CD4-positive, CD25-positive, alpha-beta regulatory T cell (primary cell): Measurements from ENCODE around the gene LAYN. TPM values are rescaled to one million over a fixed set of nuclear protein-coding genes. Genes with fewer than 3 reads are reported as not detected.

Experiments used
- ATAC-seq, 2 donors: fragments of 150-1000 bp; cut with Tn5 transposase; one replicate each; pipeline ENCODE4 v1.10.0; 2021; ENCODE audit warnings: low read depth in 2 of 2, moderate number of reproducible peaks in 2 of 2, moderate library complexity in 1 of 2
- DNase-seq, 3 donors: peaks; one replicate each; pipeline versions ENCODE4 v3.0.0 to v3.0.0-alpha.2; 2012 to 2022; ENCODE audit warnings: mixed read lengths in 1 of 3
- H3K27ac ChIP-seq: one replicate; pipeline ENCODE4 v1.7.0; 2013; ENCODE audit warnings: mild to moderate bottlenecking, low read length; ENCODE audit not compliant: insufficient read depth, poor library complexity, severe bottlenecking
- H3K27me3 ChIP-seq: one replicate; pipeline ENCODE4 v1.7.0; 2013; ENCODE audit warnings: low read length; ENCODE audit not compliant: control insufficient read depth, insufficient read depth
- H3K36me3 ChIP-seq: one replicate; pipeline ENCODE4 v1.7.0; 2013; ENCODE audit warnings: mild to moderate bottlenecking, low read length, moderate library complexity; ENCODE audit not compliant: control insufficient read depth, insufficient read depth
- H3K4me1 ChIP-seq: 2 replicates; pipeline ENCODE4 v1.7.0; 2013; ENCODE audit warnings: mild to moderate bottlenecking, low read length; ENCODE audit not compliant: insufficient read depth, control insufficient read depth, poor library complexity, severe bottlenecking
- H3K4me3 ChIP-seq: one replicate; pipeline ENCODE4 v1.7.0; 2013; ENCODE audit warnings: low read depth, mild to moderate bottlenecking, low read length, moderate library complexity
- H3K9me3 ChIP-seq, 2 experiments: 1 replicate in 1 of 2; 2 replicates in 1 of 2; pipeline ENCODE4 v1.7.0; 2013; ENCODE audit warnings: low read length in 2 of 2, mild to moderate bottlenecking in 1 of 2, moderate library complexity in 1 of 2; ENCODE audit not compliant: control insufficient read depth in 2 of 2
- H3K27ac Mint-ChIP-seq, 3 donors: one replicate each; pipeline ENCODE4 v1.8.0; 2020 to 2022; ENCODE audit warnings: mild to moderate bottlenecking in 3 of 3, mixed read lengths in 3 of 3, moderate library complexity in 2 of 3
- H3K27me3 Mint-ChIP-seq: one replicate; pipeline ENCODE4 v1.8.0; 2022; ENCODE audit warnings: mild to moderate bottlenecking, mixed read lengths
- H3K36me3 Mint-ChIP-seq: one replicate; pipeline ENCODE4 v1.8.0; 2020; ENCODE audit warnings: mixed read lengths
- H3K4me1 Mint-ChIP-seq, 4 donors: one replicate each; pipeline ENCODE4 v1.8.0; 2020 to 2022; ENCODE audit warnings: mixed read lengths in 4 of 4, mild to moderate bottlenecking in 1 of 4
- H3K4me3 Mint-ChIP-seq, 4 donors: one replicate each; pipeline ENCODE4 v1.8.0; 2020 to 2022; ENCODE audit warnings: mild to moderate bottlenecking in 4 of 4, mixed read lengths in 4 of 4, moderate library complexity in 3 of 4
- H3K9me3 Mint-ChIP-seq, 7 donors: one replicate each; pipeline ENCODE4 v1.8.0; 2020 to 2022; ENCODE audit warnings: mixed read lengths in 7 of 7, mild to moderate bottlenecking in 3 of 7, moderate library complexity in 2 of 7
- polyA plus RNA-seq, 4 donors: library from polyadenylated mRNA; unstranded; fragments of 300-500 nt; fragmentation: Illumina TruSeq; gene quantifications; one replicate each; pipeline ENCODE4 v1.2.3, GENCODE V29; 2021
- total RNA-seq: library from RNA; stranded (reverse); gene quantifications from one replicate; pipeline ENCODE4 v1.2.3, GENCODE V29; 2022

The LAYN gene
- total and polyA plus RNA-seq, 5 donors from 2014 or later: 6.2 to 17.9 (median 12.9) TPM

GRCh38 chr11:111557425-111558111 lies 17.0 kb downstream of the LAYN start:
- H3K27me3 ChIP-seq: no peaks in the 10 kb centered on the region
- Mint-ChIP-seq H3K27ac (no peak overlapping the region), H3K9me3 (peaks cover 0 to 18% (median 2%) of the 10 kb centered on the region in 7 donors), H3K36me3 (peaks cover 12% of the 10 kb centered on the region), H3K4me1 (no peaks in the 10 kb centered on the region), H3K27me3 (peaks cover 4% of the 10 kb centered on the region), H3K4me3 (no peak overlapping the region)
- no peak overlapping the region for H3K27ac ChIP-seq
- no peak for ATAC-seq
- peaks cover 0 to 9% of the 10 kb centered on the region in 2 experiments for H3K9me3 ChIP-seq
- no peak for DNase-seq
- H3K36me3 ChIP-seq: no peaks in the 10 kb centered on the region
- no peaks in the 10 kb centered on the region for H3K4me1 ChIP-seq
- no peak overlapping the region for H3K4me3 ChIP-seq

GRCh38 chr11:111559800-111560464 lies 19.4 kb downstream of the LAYN start:
- DNase-seq: no peak
- peaks cover 4% of the 10 kb centered on the region for H3K27me3 Mint-ChIP-seq
- no peak overlapping the region for H3K27ac Mint-ChIP-seq
- H3K27ac ChIP-seq: no peak overlapping the region
- H3K4me3 Mint-ChIP-seq: no peak overlapping the region
- H3K9me3 ChIP-seq: peaks cover 0 to 9% of the 10 kb centered on the region in 2 experiments
- no peaks in the 10 kb centered on the region for H3K4me1 ChIP-seq
- peaks cover 11% of the 10 kb centered on the region for H3K36me3 Mint-ChIP-seq
- no peaks in the 10 kb centered on the region for H3K27me3 ChIP-seq
- H3K9me3 Mint-ChIP-seq: peaks cover 0 to 16% (median 2%) of the 10 kb centered on the region in 7 donors
- H3K36me3 ChIP-seq: no peaks in the 10 kb centered on the region
- ATAC-seq: no peak
- H3K4me1 Mint-ChIP-seq: no peaks in the 10 kb centered on the region
- H3K4me3 ChIP-seq: no peak overlapping the region

- H3K9me3 Mint-ChIP-seq: peaks cover 0 to 9% (median 0%) of the 10 kb centered on the region in 7 donors
- H3K36me3 ChIP-seq: no peaks in the 10 kb centered on the region
- H3K27ac ChIP-seq: no peak overlapping the region
- H3K36me3 Mint-ChIP-seq: peaks cover 4% of the 10 kb centered on the region
- H3K4me1 Mint-ChIP-seq: no peaks in the 10 kb centered on the region
- H3K27me3 Mint-ChIP-seq: no peaks in the 10 kb centered on the region
- H3K27ac Mint-ChIP-seq: peak overlapping the region in 1 of 3 donors; percentile 20
- peaks cover 0 to 7% of the 10 kb centered on the region in 2 experiments for H3K9me3 ChIP-seq
- no peaks in the 10 kb centered on the region for H3K27me3 ChIP-seq
- ATAC-seq (no peak), DNase-seq (no peak)
- H3K4me3 ChIP-seq: no peak overlapping the region
- no peaks in the 10 kb centered on the region for H3K4me1 ChIP-seq
- H3K4me3 Mint-ChIP-seq: no peak overlapping the region
These were observed 20.3 kb downstream of the LAYN start for GRCh38 chr11:111560800-111561199.

GRCh38 chr11:111561306-111561705 lies 20.8 kb downstream of the LAYN start:
- Mint-ChIP-seq H3K4me3 (no peak overlapping the region), H3K4me1 (no peaks in the 10 kb centered on the region), H3K36me3 (peaks cover 4% of the 10 kb centered on the region), H3K27ac (no peak overlapping the region), H3K9me3 (peaks cover 0 to 6% (median 0%) of the 10 kb centered on the region in 7 donors), H3K27me3 (no peaks in the 10 kb centered on the region)
- Histone ChIP-seq H3K4me1 (no peaks in the 10 kb centered on the region), H3K27me3 (no peaks in the 10 kb centered on the region), H3K4me3 (no peak overlapping the region), H3K9me3 (peaks cover 0 to 2% of the 10 kb centered on the region in 2 experiments), H3K27ac (no peak overlapping the region), H3K36me3 (no peaks in the 10 kb centered on the region)
- DNase-seq (no peak), ATAC-seq (no peak)

GRCh38 chr11:111561791-111562325 lies 21.3 kb downstream of the LAYN start:
- no peaks in the 10 kb centered on the region for H3K4me1 ChIP-seq
- peaks cover 0 to 2% (median 0%) of the 10 kb centered on the region in 7 donors for H3K9me3 Mint-ChIP-seq
- H3K27ac ChIP-seq: no peak overlapping the region
- no peaks in the 10 kb centered on the region for H3K27me3 ChIP-seq
- no peaks in the 10 kb centered on the region for H3K36me3 ChIP-seq
- H3K4me3 Mint-ChIP-seq: no peak overlapping the region
- H3K27me3 Mint-ChIP-seq: no peaks in the 10 kb centered on the region
- H3K36me3 Mint-ChIP-seq: no peaks in the 10 kb centered on the region
- DNase-seq (no peak), ATAC-seq (no peak)
- no peaks in the 10 kb centered on the region for H3K4me1 Mint-ChIP-seq
- H3K9me3 ChIP-seq: no peaks in the 10 kb centered on the region
- no peak overlapping the region for H3K4me3 ChIP-seq
- no peak overlapping the region for H3K27ac Mint-ChIP-seq

GRCh38 chr11:111562692-111563389 lies 22.3 kb downstream of the LAYN start:
- H3K27me3 ChIP-seq: no peaks in the 10 kb centered on the region
- Mint-ChIP-seq H3K9me3 (no peaks in the 10 kb centered on the region), H3K27me3 (no peaks in the 10 kb centered on the region), H3K27ac (no peak overlapping the region), H3K4me1 (no peaks in the 10 kb centered on the region), H3K36me3 (no peaks in the 10 kb centered on the region), H3K4me3 (no peak overlapping the region)
- H3K4me3 ChIP-seq: no peak overlapping the region
- H3K9me3 ChIP-seq: no peaks in the 10 kb centered on the region
- no peak for ATAC-seq
- DNase-seq: no peak
- no peak overlapping the region for H3K27ac ChIP-seq
- H3K36me3 ChIP-seq: no peaks in the 10 kb centered on the region
- H3K4me1 ChIP-seq: no peaks in the 10 kb centered on the region

- peak; percentile 47 to 71 (median 62) for DNase-seq
- Mint-ChIP-seq H3K27me3 (no peaks in the 10 kb centered on the region), H3K4me1 (no peaks in the 10 kb centered on the region), H3K36me3 (no peaks in the 10 kb centered on the region), H3K9me3 (no peaks in the 10 kb centered on the region), H3K4me3 (no peak overlapping the region), H3K27ac (no peak overlapping the region)
- Histone ChIP-seq H3K9me3 (no peaks in the 10 kb centered on the region), H3K36me3 (no peaks in the 10 kb centered on the region), H3K27ac (no peak overlapping the region), H3K4me3 (no peak overlapping the region), H3K4me1 (no peaks in the 10 kb centered on the region), H3K27me3 (no peaks in the 10 kb centered on the region)
- peak in 1 of 2 donors; percentile 45 for ATAC-seq
These were observed 24.7 kb downstream of the LAYN start for GRCh38 chr11:111565114-111565720.
